Mesodermal cell (in vitro differentiated cells): ENCODE measurements around the gene RASGRF1.

Experiments used
- H3K27ac ChIP-seq: 2 replicates; pipeline ENCODE4 v1.7.0; 2013; ENCODE audit warnings: mild to moderate bottlenecking, low read depth, low read length, moderate library complexity; ENCODE audit not compliant: severe bottlenecking
- H3K36me3 ChIP-seq: 2 replicates; pipeline ENCODE4 v1.7.1; 2013; ENCODE audit warnings: mild to moderate bottlenecking, low read length, moderate library complexity; ENCODE audit not compliant: control insufficient read depth, insufficient read depth
- H3K4me1 ChIP-seq: one replicate; pipeline ENCODE4 v1.7.1; 2013; ENCODE audit warnings: mild to moderate bottlenecking, low read length; ENCODE audit not compliant: insufficient read depth, control insufficient read depth, poor library complexity, severe bottlenecking
- H3K4me3 ChIP-seq: 2 replicates; pipeline ENCODE4 v1.7.0; 2013; ENCODE audit warnings: low read length, control low read depth, mild to moderate bottlenecking; ENCODE audit not compliant: insufficient read depth, poor library complexity, severe bottlenecking; ENCODE audit errors: extremely low read depth
- H3K9me3 ChIP-seq: 2 replicates; pipeline ENCODE4 v1.7.1; 2013; ENCODE audit warnings: mild to moderate bottlenecking, low read length, moderate library complexity; ENCODE audit not compliant: control insufficient read depth
- WGBS, 2 experiments: methylation state at CpG; one replicate each; pipeline ENCODE4 v1.1.5; 2013; ENCODE audit warnings: missing lambda C conversion rate in 2 of 2; ENCODE audit not compliant: insufficient coverage in 2 of 2; 5-methylcytosine and 5-hydroxymethylcytosine counted together

The RASGRF1 gene

DNA sequence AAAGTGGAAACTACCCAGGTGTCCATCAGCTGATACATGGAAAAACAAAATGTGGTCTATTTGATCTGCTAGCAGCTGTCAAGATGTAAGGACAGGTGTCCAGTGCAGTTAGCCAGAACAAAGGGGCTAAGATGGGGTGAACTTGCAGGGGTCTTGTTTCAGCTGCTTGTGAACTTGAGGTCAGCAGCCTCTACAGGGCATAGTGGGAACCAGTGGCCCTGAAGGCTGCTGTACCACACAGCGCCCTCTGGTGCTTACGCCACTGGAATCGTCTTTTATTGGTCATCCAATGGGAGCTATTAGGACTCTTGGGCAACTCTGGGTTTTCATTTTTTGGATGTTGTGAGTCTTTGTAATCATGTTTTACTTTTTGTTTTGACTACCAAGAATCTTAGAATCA, 83.5 kb downstream of the RASGRF1 start:
- Histone ChIP-seq H3K4me3 (no peak overlapping the region), H3K36me3 (no peaks in the 10 kb centered on the region), H3K9me3 (no peaks in the 10 kb centered on the region), H3K4me1 (peaks cover 41% of the 10 kb centered on the region), H3K27ac (no peak overlapping the region)
- WGBS, 2 experiments, result 39 to 63% methylated on average over 3 of the region's 3 CpGs

DNA sequence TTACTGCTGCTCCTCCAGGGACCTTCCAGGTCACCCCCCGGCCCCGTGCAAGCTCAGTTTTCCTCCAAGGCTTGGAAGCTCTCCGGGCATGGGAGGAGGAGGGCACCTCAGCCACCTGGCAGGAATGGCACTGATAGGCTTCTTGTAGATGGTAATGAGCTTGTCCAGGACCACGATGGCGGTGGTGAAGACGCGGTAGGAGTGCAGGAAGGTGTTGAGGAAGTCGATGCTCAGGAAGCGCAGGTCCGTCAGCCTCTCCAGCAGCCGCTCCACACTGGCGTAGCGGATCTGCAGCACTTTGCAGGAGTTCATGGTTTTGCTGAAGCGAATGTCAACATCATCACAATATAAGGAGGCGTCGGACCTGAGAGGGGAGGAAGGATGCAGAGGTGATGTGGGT, 84.5 kb downstream of the RASGRF1 start:
- no peak overlapping the region for H3K27ac ChIP-seq
- H3K9me3 ChIP-seq, result no peaks in the 10 kb centered on the region
- H3K4me3 ChIP-seq, result no peak overlapping the region
- H3K4me1 ChIP-seq, result peaks cover 41% of the 10 kb centered on the region
- H3K36me3 ChIP-seq, result no peaks in the 10 kb centered on the region
- WGBS, 2 experiments, result 96 to 98% methylated on average over 10 to 15 of the region's 16 CpGs

DNA sequence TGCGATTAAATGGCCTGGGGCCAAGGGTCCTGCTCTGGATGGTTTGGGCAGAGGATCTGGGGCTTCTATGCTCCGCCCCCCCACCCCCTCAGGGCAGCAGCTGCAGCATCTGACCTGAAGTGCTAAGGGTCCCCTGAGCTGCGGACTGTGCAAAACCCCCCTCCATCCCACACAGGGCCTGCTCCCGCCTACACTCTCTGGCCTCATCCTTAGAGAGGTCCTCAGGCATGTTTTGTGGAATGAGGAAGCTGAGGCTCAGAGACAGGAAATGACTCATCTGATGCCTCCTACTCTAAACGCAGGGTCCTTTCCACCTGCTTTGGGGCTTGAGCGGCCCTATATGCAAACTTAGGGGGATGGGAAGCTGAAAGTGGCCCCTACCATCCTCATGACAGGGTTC, 86.2 kb downstream of the RASGRF1 start:
- WGBS, 2 experiments, result 35 to 75% methylated on average over 2 to 4 of the region's 6 CpGs
- Histone ChIP-seq H3K4me3 (no peak overlapping the region), H3K27ac (peak overlapping the region; percentile 23), H3K36me3 (no peaks in the 10 kb centered on the region), H3K4me1 (peaks cover 41% of the 10 kb centered on the region), H3K9me3 (no peaks in the 10 kb centered on the region)

DNA sequence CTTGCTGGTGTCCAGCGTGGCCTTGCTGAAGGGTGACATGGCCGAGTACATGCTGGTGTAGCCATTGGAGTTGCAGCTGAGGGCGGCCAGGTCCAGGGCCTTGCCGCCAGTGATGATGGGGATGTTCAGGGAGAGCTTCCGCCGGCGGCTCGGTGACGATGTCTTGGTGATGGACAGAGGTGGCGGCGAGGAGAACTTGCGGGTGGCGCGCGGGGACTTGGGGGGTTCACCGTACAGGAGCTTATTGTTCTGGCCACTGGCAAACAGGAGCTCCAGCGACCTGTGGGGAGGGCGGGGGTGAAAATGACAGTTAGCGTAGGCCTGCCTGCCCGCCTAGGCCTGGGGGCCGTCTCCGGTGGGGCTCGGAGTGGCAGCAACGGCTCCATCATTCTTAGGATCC, 86.7 kb downstream of the RASGRF1 start:
- Histone ChIP-seq H3K36me3 (no peaks in the 10 kb centered on the region), H3K4me1 (peaks cover 41% of the 10 kb centered on the region), H3K27ac (peak overlapping the region; percentile 23), H3K9me3 (no peaks in the 10 kb centered on the region), H3K4me3 (no peak overlapping the region)
- 94 to 95% methylated on average over 23 of the region's 24 CpGs for WGBS, 2 experiments

DNA sequence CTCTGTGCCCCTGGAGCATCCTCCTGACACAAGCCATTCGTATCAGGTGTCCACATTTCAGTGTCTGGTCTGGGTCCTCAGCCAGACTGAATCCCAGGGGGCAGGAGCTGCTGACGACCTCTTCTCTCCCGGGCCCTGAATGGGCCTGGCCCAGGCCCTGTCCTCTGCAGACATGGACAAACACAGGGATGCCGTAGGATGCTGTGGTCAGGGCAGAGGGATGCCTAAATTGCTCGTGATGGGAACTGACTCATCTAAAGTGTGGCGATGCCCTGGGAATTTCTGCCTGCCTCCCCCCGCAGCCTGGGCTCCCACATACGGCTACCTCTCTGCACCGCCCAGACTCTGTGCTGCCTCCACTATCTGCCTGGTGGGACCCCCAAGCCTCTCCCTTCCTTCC, 87.3 kb downstream of the RASGRF1 start:
- H3K27ac ChIP-seq, result no peak overlapping the region

DNA sequence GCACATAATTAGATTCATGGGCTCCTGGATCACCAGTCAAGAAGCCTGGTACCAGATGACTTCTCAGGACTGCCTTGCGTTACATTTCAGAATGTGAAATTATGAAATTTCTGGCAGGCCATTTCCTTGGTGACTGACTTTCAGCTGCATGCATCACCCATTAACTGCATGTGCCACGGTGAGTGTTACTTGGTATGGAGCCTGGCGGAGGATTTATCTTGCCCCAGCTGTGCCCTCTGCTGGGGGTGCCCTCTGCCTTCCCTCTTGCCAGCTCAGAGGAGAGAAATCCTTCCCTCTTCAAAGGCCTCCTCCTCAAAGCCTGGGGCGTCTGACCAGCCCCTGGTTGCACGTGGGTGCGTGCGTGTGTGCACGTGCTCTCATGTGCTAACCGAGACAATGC, 88.0 kb downstream of the RASGRF1 start:
- no peak overlapping the region for H3K27ac ChIP-seq
- H3K9me3 ChIP-seq, result no peaks in the 10 kb centered on the region
- H3K4me1 ChIP-seq, result peaks cover 44% of the 10 kb centered on the region
- 88 to 95% methylated on average over 8 to 9 of the region's 9 CpGs for WGBS, 2 experiments
- H3K4me3 ChIP-seq, result no peak overlapping the region
- H3K36me3 ChIP-seq, result no peaks in the 10 kb centered on the region

More for the DNA sequence above, 87.3 kb downstream of the RASGRF1 start:
- H3K4me3 ChIP-seq, result no peak overlapping the region
- no peaks in the 10 kb centered on the region for H3K36me3 ChIP-seq
- no peaks in the 10 kb centered on the region for H3K9me3 ChIP-seq
- 92% methylated on average over 6 to 8 of the region's 9 CpGs for WGBS, 2 experiments
- peaks cover 44% of the 10 kb centered on the region for H3K4me1 ChIP-seq

DNA sequence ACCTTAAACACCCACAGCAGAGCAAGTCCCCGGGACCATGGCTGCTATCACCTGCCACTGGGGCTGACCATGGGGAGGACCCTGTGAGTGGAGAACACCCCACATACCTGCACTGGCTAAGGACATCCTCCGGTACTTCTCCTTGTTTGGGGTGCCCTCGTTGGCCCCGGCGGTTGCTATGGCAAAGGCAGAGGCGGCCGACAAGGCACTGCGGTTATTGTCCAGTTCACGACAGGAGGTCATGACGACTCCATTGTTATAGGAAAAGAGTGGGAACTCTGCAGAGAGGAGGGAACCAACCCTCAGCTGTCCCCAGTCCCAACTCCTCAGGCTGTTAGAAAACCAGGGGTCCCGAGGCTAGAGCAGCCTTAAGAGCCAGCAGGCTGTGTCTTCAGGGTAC, 90.9 kb downstream of the RASGRF1 start:
- H3K36me3 ChIP-seq, result no peaks in the 10 kb centered on the region
- H3K4me1 ChIP-seq, result peaks cover 36% of the 10 kb centered on the region
- no peak overlapping the region for H3K27ac ChIP-seq
- no peak overlapping the region for H3K4me3 ChIP-seq
- H3K9me3 ChIP-seq, result no peaks in the 10 kb centered on the region
- WGBS, 2 experiments, result 80 to 89% methylated on average over 5 to 7 of the region's 11 CpGs

DNA sequence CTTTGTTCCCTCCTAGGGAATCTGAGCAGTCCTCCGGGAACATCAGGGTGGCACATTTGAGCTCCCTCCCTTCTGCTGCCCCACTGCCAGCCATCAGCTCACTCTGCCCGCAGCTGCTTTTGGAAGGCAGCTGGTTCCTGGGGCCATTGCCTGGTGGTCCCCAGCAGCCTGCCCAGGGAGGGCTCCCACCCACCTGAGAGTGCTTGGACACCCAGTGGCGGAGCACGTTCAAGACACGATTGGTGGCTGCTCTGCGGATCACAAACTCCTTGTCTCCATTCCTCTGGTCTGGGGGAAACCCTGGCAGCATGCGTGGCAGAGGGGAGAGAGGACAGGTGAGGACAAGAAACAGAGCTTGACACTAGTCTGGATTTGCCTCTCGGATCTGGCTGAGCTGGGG, 92.1 kb downstream of the RASGRF1 start:
- Histone ChIP-seq H3K36me3 (no peaks in the 10 kb centered on the region), H3K9me3 (no peaks in the 10 kb centered on the region), H3K4me1 (peaks cover 25% of the 10 kb centered on the region), H3K27ac (no peak overlapping the region), H3K4me3 (no peak overlapping the region)
- WGBS, 2 experiments, result 92 to 100% methylated on average over 6 to 7 of the region's 8 CpGs

DNA sequence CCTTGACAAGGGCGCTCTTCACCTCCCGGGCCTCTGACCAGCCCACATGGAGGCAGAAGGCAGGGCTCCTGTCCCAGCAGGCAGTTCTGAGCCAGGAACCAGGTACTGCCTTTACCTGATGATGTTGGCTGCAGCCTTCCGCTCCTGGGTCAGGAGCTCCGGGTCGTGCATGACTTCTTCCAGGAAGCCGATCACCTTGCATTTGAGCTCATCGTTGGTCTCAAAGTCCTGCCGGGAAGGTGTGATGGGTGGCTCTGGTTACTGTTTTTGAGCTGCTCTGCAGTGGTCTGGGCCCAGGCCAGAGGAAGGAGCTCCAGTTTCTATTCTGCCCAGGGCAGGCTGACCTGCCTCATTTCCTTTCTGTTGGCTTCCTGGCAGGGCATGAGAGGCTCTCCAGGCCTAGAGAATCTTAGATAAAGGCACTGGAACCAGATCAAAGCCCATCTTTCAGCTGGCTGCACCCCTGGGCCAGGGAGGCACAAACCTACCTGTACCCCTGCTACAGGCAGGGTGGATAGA, 92.5 kb downstream of the RASGRF1 start:
- no peak overlapping the region for H3K27ac ChIP-seq
- no peak overlapping the region for H3K4me3 ChIP-seq
- 84 to 88% methylated on average over 5 to 8 of the region's 8 CpGs for WGBS, 2 experiments
- H3K36me3 ChIP-seq, result no peaks in the 10 kb centered on the region
- H3K4me1 ChIP-seq, result peaks cover 22% of the 10 kb centered on the region
- H3K9me3 ChIP-seq, result no peaks in the 10 kb centered on the region

DNA sequence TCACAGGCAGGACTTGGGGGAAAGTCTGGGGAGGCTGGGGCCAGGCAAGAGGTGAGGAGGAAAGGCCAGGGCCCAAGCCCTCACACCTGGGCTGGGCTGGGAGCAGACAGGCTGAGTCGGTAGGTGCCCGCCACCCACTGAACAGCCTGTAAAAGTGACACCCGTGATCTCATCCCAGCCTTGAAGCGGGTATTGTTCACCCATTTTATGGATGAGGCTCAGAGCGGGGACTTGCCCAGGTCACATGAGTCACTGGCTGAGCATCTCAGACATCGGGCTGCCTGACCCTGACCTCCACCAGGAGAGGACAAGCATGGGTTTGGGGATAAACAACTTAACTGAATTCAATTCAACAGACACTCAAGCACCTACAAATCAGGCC, 93.7 kb downstream of the RASGRF1 start:
- Histone ChIP-seq H3K27ac (no peak overlapping the region), H3K9me3 (no peaks in the 10 kb centered on the region), H3K36me3 (no peaks in the 10 kb centered on the region), H3K4me1 (peaks cover 20% of the 10 kb centered on the region), H3K4me3 (no peak overlapping the region)
- WGBS, 2 experiments, result 81 to 100% methylated on average over 4 to 5 of the region's 6 CpGs

DNA sequence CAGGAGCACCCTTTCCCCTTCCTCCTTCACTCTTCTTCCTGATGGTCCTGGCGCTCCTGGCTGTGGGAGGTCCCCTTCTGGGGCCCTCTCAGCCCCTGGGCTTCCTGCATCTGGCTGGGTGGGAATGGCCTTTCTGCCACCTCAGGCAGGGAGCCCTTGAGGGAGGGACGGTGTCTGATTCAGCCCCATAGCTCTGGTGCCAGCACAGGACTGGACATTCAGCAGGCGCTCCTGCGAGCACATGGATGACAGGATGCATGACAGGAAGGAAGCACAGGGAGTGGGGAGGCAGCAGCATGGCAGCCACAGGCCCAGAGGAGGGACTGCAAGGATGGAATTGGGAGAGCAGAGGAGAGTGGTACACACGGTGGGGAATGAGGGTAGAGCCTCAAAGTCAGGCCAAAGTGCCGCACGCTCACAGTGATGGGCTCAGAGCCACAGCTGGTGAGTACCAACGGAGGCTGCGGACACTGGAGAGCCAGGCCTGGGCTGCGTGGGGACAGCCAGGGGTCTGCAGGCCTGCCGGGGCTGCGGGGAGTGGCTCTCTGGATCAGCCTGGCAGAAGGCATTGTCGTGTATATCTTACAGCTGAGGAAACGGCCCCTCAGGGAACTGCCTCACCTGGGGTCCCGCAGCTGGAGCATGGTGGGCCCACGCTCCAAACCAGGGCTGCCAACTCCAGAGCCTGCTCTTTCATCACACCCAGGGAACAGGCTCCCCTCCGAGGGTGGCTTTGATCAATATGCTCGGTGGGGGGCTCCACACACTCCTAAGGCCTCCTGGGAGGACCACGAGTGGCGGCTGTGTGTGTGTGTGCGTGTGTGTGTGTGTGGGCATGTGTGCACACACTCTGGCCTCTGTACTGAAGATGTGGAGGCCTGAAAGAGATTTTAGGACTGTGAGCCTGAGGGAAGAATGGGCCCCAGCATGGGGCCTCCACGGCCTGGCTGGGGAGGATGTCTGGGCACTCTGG, 94.4 kb downstream of the RASGRF1 start:
- WGBS, 2 experiments, result 74 to 86% methylated on average over 16 to 20 of the region's 22 CpGs
- H3K27ac ChIP-seq, result no peak overlapping the region

More for the DNA sequence above, 94.4 kb downstream of the RASGRF1 start:
- peaks cover 26% of the 10 kb centered on the region for H3K4me1 ChIP-seq
- no peaks in the 10 kb centered on the region for H3K9me3 ChIP-seq
- H3K36me3 ChIP-seq, result no peaks in the 10 kb centered on the region
- H3K4me3 ChIP-seq, result no peak overlapping the region
